Kidney (tissue), 14 donors: ENCODE data around the gene VDAC2. TPM values are rescaled to one million over a fixed set of nuclear protein-coding genes. Genes with fewer than 3 reads are reported as not detected.

Source experiments
- DNase-seq, 5 donors: peaks; one replicate each; pipeline ENCODE4 v3.0.0-alpha.2; 2013 to 2020
- FAIRE-seq: peaks from 2 replicates; lab custom pipeline; 2012; peaks lifted over from hg19 to GRCh38; lab: Jason Lieb, UNC
- H3K27ac ChIP-seq, 2 donors: one replicate each; pipeline ENCODE4 v1.7.0; 2013; ENCODE audit warnings: low read depth in 2 of 2, low read length in 2 of 2, inconsistent platforms in 1 of 2
- H3K27me3 ChIP-seq: one replicate; pipeline ENCODE4 v1.7.1; 2013; ENCODE audit warnings: low read length, inconsistent platforms; ENCODE audit not compliant: control insufficient read depth, insufficient read depth
- H3K36me3 ChIP-seq, 3 donors: one replicate each; pipeline versions ENCODE4 v1.7.0 to v1.7.1; 2013; ENCODE audit warnings: low read length in 3 of 3, control low read depth in 1 of 3, inconsistent platforms in 1 of 3; ENCODE audit not compliant: insufficient read depth in 3 of 3, control insufficient read depth in 2 of 3
- H3K4me1 ChIP-seq, 3 donors: one replicate each; pipeline versions ENCODE4 v1.7.0 to v1.7.1; 2013; ENCODE audit warnings: low read length in 3 of 3, inconsistent platforms in 1 of 3, low read depth in 1 of 3; ENCODE audit not compliant: control insufficient read depth in 2 of 3, insufficient read depth in 2 of 3
- H3K4me3 ChIP-seq, 3 donors: one replicate each; pipeline versions ENCODE4 v1.7.0 to v1.8.1; 2013; ENCODE audit warnings: low read length in 3 of 3, control low read depth in 1 of 3, inconsistent platforms in 1 of 3
- H3K9ac ChIP-seq, 3 donors: one replicate each; pipeline versions ENCODE4 v1.7.0 to v1.7.1; 2013; ENCODE audit warnings: low read length in 3 of 3, control low read depth in 1 of 3, inconsistent platforms in 1 of 3
- H3K9me3 ChIP-seq, 3 donors: one replicate each; pipeline versions ENCODE4 v1.7.0 to v1.7.1; 2013; ENCODE audit warnings: low read length in 3 of 3, control low read depth in 1 of 3, inconsistent platforms in 1 of 3; ENCODE audit not compliant: control insufficient read depth in 2 of 3, insufficient read depth in 1 of 3
- CTCF ChIP-seq: IDR thresholded peaks from 3 replicates; pipeline ENCODE4 v1.5.1; 2012; ENCODE audit warnings: mild to moderate bottlenecking, moderate library complexity, borderline replicate concordance; ENCODE audit not compliant: insufficient read depth; ENCODE audit errors: extremely low read depth
- intact Hi-C: fragments of 100-400 bp; cut with DNase I; formaldehyde crosslinking; loops from one replicate; pipeline ENCODE4 v1.11.1; 2022
- polyA plus RNA-seq: library from polyadenylated mRNA; stranded (reverse); fragments of 350-450 nt; fragmentation: Illumina TruSeq; extraction: RNeasy Lipid Tissue Mini Kit (QIAGEN cat#74804); gene quantifications from one replicate; pipeline ENCODE4 v1.2.3, GENCODE V29; 2014; ENCODE audit warnings: low read depth, low replicate concordance; ENCODE audit not compliant: insufficient read depth
- total RNA-seq: library from RNA; stranded (reverse); fragmentation: NEBNext Ultra II Directional; extraction: Animal tissue kit (Norgen Biotek cat#: 25700); gene quantifications from one replicate; pipeline ENCODE4 v1.2.1, GENCODE V29; 2021
- donor health status: control.
- donor health status: control.
- donor health status: control.
- donor health status: control.
- donor health status: control.
- donor health status: DM: yes; HTN: yes; CAD: no.
- donor health status: Normal renal cell carcinoma (clear cell type).

VDAC2 gene
- total and polyA plus RNA-seq, 2 donors from 2014 or later, result 128 to 211 TPM

GRCh38 chr10:75243426-75243825 is 32.8 kb downstream of the VDAC2 start:
- no peak for TF ChIP-seq CTCF
- no peaks in the 10 kb centered on the region for H3K27me3 ChIP-seq
- H3K4me1 ChIP-seq, result no peaks in the 10 kb centered on the region
- no peak overlapping the region for H3K4me3 ChIP-seq
- DNase-seq, result no peak
- intact Hi-C loops, result no loop called here
- FAIRE-seq, result no peak
- no peaks in the 10 kb centered on the region for H3K9me3 ChIP-seq
- no peak overlapping the region for H3K27ac ChIP-seq
- no peaks in the 10 kb centered on the region for H3K36me3 ChIP-seq
- no peak overlapping the region for H3K9ac ChIP-seq

GRCh38 chr10:75244487-75245353 is 34.1 kb downstream of the VDAC2 start:
- no peaks in the 10 kb centered on the region for H3K36me3 ChIP-seq
- no peak overlapping the region for H3K27ac ChIP-seq
- FAIRE-seq, result no peak

GRCh38 chr10:75245354-75246250 is 35.0 kb downstream of the VDAC2 start:
- DNase-seq (no peak), FAIRE-seq (no peak)
- Histone ChIP-seq H3K4me1 (no peaks in the 10 kb centered on the region), H3K4me3 (no peak overlapping the region), H3K36me3 (no peaks in the 10 kb centered on the region), H3K9ac (no peak overlapping the region), H3K27me3 (no peaks in the 10 kb centered on the region), H3K9me3 (no peaks in the 10 kb centered on the region), H3K27ac (no peak overlapping the region)
- no peak for TF ChIP-seq CTCF
- intact Hi-C loops, result no loop called here

More at GRCh38 chr10:75244487-75245353, 34.1 kb downstream of the VDAC2 start:
- Histone ChIP-seq H3K27me3 (no peaks in the 10 kb centered on the region), H3K9me3 (no peaks in the 10 kb centered on the region), H3K9ac (no peak overlapping the region), H3K4me3 (no peak overlapping the region), H3K4me1 (no peaks in the 10 kb centered on the region)
- DNase-seq, result no peak
- intact Hi-C loops, result no loop called here
- TF ChIP-seq CTCF, result no peak
